GM23248 (cell line): ENCODE measurements around the gene DIRAS2.

Experiments used
- EZH2 ChIP-seq: fragments of 200-600 bp; sonication (generic); IDR thresholded peaks from 2 replicates; pipeline ENCODE4 v1.6.1; 2018; ENCODE audit warnings: antibody characterized with exemption, mild to moderate bottlenecking; ENCODE audit not compliant: insufficient read depth, poor library complexity, severe bottlenecking
- EZH2phosphoT487 ChIP-seq: fragments of 200-600 bp; sonication (generic); IDR thresholded peaks from 2 replicates; pipeline ENCODE4 v1.6.1; 2018; ENCODE audit warnings: antibody characterized with exemption, moderate library complexity, mild to moderate bottlenecking, low read depth; ENCODE audit not compliant: insufficient read depth

DNA sequence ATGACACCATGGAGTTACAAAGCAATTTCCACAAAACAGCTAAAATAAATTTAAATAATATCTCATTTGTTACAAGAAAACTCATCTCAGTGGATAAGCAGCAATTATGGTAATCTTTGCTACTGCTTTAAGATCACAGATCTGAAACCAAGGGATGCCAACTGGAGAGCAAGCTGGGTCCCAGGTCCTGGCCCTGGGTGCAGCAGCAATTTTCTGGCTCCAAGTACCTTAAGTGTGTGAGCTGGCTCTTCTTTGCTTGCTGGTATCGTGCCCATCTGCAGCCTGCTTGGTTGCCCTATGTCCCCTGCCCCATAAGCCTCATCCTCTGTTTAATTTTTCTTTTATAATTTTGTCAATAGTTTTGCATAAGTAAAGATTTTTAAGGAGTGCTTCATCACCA is 41.5 kb upstream of the DIRAS2 start:
- TF ChIP-seq EZH2phosphoT487 (no peak), EZH2 (no peak)
